Sigmoid colon (tissue), 4 donors: ENCODE data around the gene TRIM14.

Experiments
- CTCF ChIP-seq, 4 experiments: fragments of 450-650 bp in 3 of 4; fragments of 200-600 bp in 1 of 4; IDR thresholded peaks; one replicate each; pipeline ENCODE4 v1.5.1; 2016 to 2019; ENCODE audit warnings: antibody characterized with exemption in 4 of 4, mild to moderate bottlenecking in 3 of 4, moderate library complexity in 2 of 4
- POLR2A ChIP-seq, 2 donors: fragments of 450-650 bp; IDR thresholded peaks; one replicate each; pipeline ENCODE4 v1.6.1; 2016; ENCODE audit warnings: antibody characterized with exemption in 2 of 2, mild to moderate bottlenecking in 2 of 2, moderate library complexity in 2 of 2
- POLR2AphosphoS5 ChIP-seq, 4 donors: sonication (generic); formaldehyde crosslinking; IDR thresholded peaks; one replicate each; pipeline ENCODE4 v1.6.1; 2017; ENCODE audit warnings: antibody characterized with exemption in 4 of 4

- TF ChIP-seq POLR2A (IDR thresholded peaks at IDR 0.05) (no peak), CTCF (IDR thresholded peaks at IDR 0.05) (peak in 3 of 4 experiments; percentile 72 to 92 (median 77)), POLR2AphosphoS5 (IDR thresholded peaks at IDR 0.05) (no peak)
These were observed 44.7 kb downstream of the TRIM14 start for GRCh38 chr9:98074115-98074990.
